HepG2 (cell line): ENCODE data around the gene HOXA13. TPM values are rescaled to one million over a fixed set of nuclear protein-coding genes. Genes with fewer than 3 reads are reported as not detected.
A peak's percentile ranks its signal among the peaks of the same experiment; 100 is the strongest.

Experiments used
- ATAC-seq: fragments of 200-7000 bp; cut with Tn5 transposase; 3 replicates; pipeline ENCODE4 v1.9.1; 2020; ENCODE audit warnings: mild to moderate bottlenecking, moderate library complexity
- BruUV-seq: library from RNA; stranded (reverse); fragments of 400-500 nt; replicated peaks from 2 replicates; lab custom pipeline; 2021; lab: Mats Ljungman, UMichigan
- CTCF ChIA-PET: fragments of 300-600 bp; formaldehyde crosslinking; extraction: SDS; loops from one replicate; lab custom pipeline; 2021; ENCODE audit warnings: low total read pairs, inconsistent platforms, low intra/inter-chr PET ratio; lab: Yijun Ruan, JAX
- POLR2A ChIA-PET: fragments of 350-600 bp; sonication (Branson Sonifier 250); formaldehyde crosslinking; loops from one replicate; lab custom pipeline; 2020; ENCODE audit warnings: antibody characterized with exemption, inconsistent platforms; lab: Yijun Ruan, JAX
- DNase-seq: peaks from one replicate; pipeline ENCODE4 v3.0.0-alpha.2; 2015; ENCODE audit warnings: low spot score
- FAIRE-seq: peaks from 3 replicates; lab custom pipeline; 2011; peaks lifted over from hg19 to GRCh38; lab: Jason Lieb, UNC
- H2AFZ ChIP-seq: one replicate; pipeline ENCODE4 v1.6.1; 2011; ENCODE audit warnings: low read length, inconsistent platforms
- H3K27ac ChIP-seq: fragments of 300-600 bp; 3 replicates; pipeline ENCODE4 v1.8.0; 2011; ENCODE audit warnings: mixed run types, mild to moderate bottlenecking, mixed read lengths, low read length, inconsistent platforms; ENCODE audit not compliant: insufficient read depth; ENCODE audit errors: extremely low read length
- H3K27me3 ChIP-seq, 2 experiments: fragments of 200-600 bp in 1 of 2; 2 replicates in 1 of 2; 3 replicates in 1 of 2; pipeline versions ENCODE4 v1.6.0 to v1.8.0; 2011; ENCODE audit warnings: low read length in 2 of 2, mild to moderate bottlenecking in 2 of 2, moderate library complexity in 2 of 2, inconsistent platforms in 1 of 2; ENCODE audit not compliant: insufficient read depth in 2 of 2, control insufficient read depth in 1 of 2
- H3K36me3 ChIP-seq, 2 experiments: fragments of 200-600 bp in 1 of 2; replicated peaks in 1 of 2; 2 replicates in 1 of 2; 3 replicates in 1 of 2; pipeline versions ENCODE4 v1.5.1 to v1.8.0; 2011; ENCODE audit warnings: low read length in 2 of 2, inconsistent platforms in 1 of 2; ENCODE audit not compliant: insufficient read depth in 2 of 2, control insufficient read depth in 1 of 2
- H3K4me1 ChIP-seq: 2 replicates; pipeline ENCODE4 v1.5.1; 2012; ENCODE audit warnings: low read length, inconsistent platforms; ENCODE audit not compliant: insufficient read depth
- H3K4me2 ChIP-seq: 2 replicates; pipeline ENCODE4 v1.6.0; 2011; ENCODE audit warnings: low read depth, low read length, inconsistent platforms
- H3K4me3 ChIP-seq, 3 experiments: fragments of 200-600 bp in 1 of 3; sonication (generic), shearing (Covaris generic) in 1 of 3; replicated peaks in 1 of 3; 2 replicates each; pipeline ENCODE4 v1.5.1; 2011 to 2016; ENCODE audit warnings: low read length in 3 of 3, inconsistent platforms in 2 of 3, low read depth in 2 of 3, mild to moderate bottlenecking in 2 of 3, control low read depth in 1 of 3, mixed read lengths in 1 of 3; ENCODE audit not compliant: insufficient read depth in 1 of 3
- H3K79me2 ChIP-seq: one replicate; pipeline ENCODE4 v1.6.1; 2011; ENCODE audit warnings: low read length, inconsistent platforms; ENCODE audit not compliant: insufficient read depth
- H3K9ac ChIP-seq: 2 replicates; pipeline ENCODE4 v1.6.0; 2011; ENCODE audit warnings: mild to moderate bottlenecking, low read depth, low read length, inconsistent platforms; ENCODE audit not compliant: insufficient read depth
- H3K9me3 ChIP-seq: 2 replicates; pipeline ENCODE4 v1.5.1; 2012; ENCODE audit warnings: mild to moderate bottlenecking, low read length
- H4K20me1 ChIP-seq: 2 replicates; pipeline ENCODE4 v1.6.0; 2011; ENCODE audit warnings: inconsistent platforms, mild to moderate bottlenecking, low read length, moderate library complexity; ENCODE audit not compliant: insufficient read depth
- ARID5B ChIP-seq: IDR thresholded peaks from 2 replicates; pipeline ENCODE4 v1.4.0; 2020; ENCODE audit warnings: mild to moderate bottlenecking, missing genetic modification reagents
- CBX2 ChIP-seq, 2 experiments: fragments of 200-600 bp in 1 of 2; sonication (generic); formaldehyde crosslinking in 1 of 2; IDR thresholded peaks; 2 replicates each; pipeline versions ENCODE4 v1.7.0 to v1.8.1; 2018 to 2022; ENCODE audit warnings: low read depth in 2 of 2, low read length in 1 of 2, mild to moderate bottlenecking in 1 of 2, missing genetic modification reagents in 1 of 2
- KAT2B ChIP-seq: fragments of 150-350 bp; IDR thresholded peaks from 2 replicates; pipeline ENCODE4 v1.6.1; 2014; ENCODE audit warnings: low read depth, low read length, borderline replicate concordance
- RFX3 ChIP-seq: IDR thresholded peaks from 2 replicates; pipeline ENCODE4 v1.6.1; 2016; ENCODE audit warnings: missing biosample characterization, missing genetic modification reagents
- RNF2 ChIP-seq: fragments of 450-650 bp; conservative IDR thresholded peaks from 2 replicates; pipeline ENCODE4 v1.6.1; 2016; ENCODE audit warnings: low read depth
- YEATS4 ChIP-seq: sonication (generic); formaldehyde crosslinking; IDR thresholded peaks from 2 replicates; pipeline ENCODE4 v1.4.0; 2020; ENCODE audit warnings: missing genetic modification reagents, borderline replicate concordance
- ZNF569 ChIP-seq: sonication (generic); formaldehyde crosslinking; IDR thresholded peaks from 2 replicates; pipeline ENCODE4 v1.5.0; 2020; ENCODE audit warnings: mild to moderate bottlenecking, missing genetic modification reagents, moderate library complexity, borderline replicate concordance
- ZNF609 ChIP-seq: sonication (generic); formaldehyde crosslinking; IDR thresholded peaks from 2 replicates; pipeline ENCODE4 v1.4.0; 2020; ENCODE audit warnings: mild to moderate bottlenecking, missing genetic modification reagents, borderline replicate concordance
- ZNF891 ChIP-seq: sonication (generic); formaldehyde crosslinking; IDR thresholded peaks from 2 replicates; pipeline ENCODE4 v1.5.0; 2020; ENCODE audit warnings: mild to moderate bottlenecking, missing genetic modification reagents
- ZSCAN5A ChIP-seq: sonication (generic); formaldehyde crosslinking; IDR thresholded peaks from 2 replicates; pipeline ENCODE4 v1.8.0; 2022; ENCODE audit warnings: mild to moderate bottlenecking, missing genetic modification reagents, borderline replicate concordance
- WGBS: methylation state at CpG from one replicate; pipeline ENCODE4 v1.1.6; 2017; ENCODE audit warnings: low lambda C conversion rate; 5-methylcytosine and 5-hydroxymethylcytosine counted together
- in situ Hi-C: cut with HindIII; loops from 2 replicates; pipeline ENCODE4 v1.10.0; 2017; ENCODE audit warnings: low pct_unique_long_range_greater_than_20kb; ENCODE audit not compliant: extremely low pct_ligation_motif_present
- intact Hi-C: fragments of 100-400 bp; cut with micrococcal nuclease; formaldehyde crosslinking; loops from one replicate; pipeline ENCODE4 v1.10.0; 2022; ENCODE audit not compliant: unreplicated experiment
- polyA plus RNA-seq, 8 experiments: library from polyadenylated mRNA; depleted of rRNA in 3 of 8; stranded (reverse) in 7 of 8; unstranded in 1 of 8; fragments of >200 nt; fragmentation: Illumina TruSeq in 4 of 8; extraction: Trizol in 4 of 8; gene quantifications; 2 replicates each; pipeline versions ENCODE4 v1.2.1 to v1.2.3, GENCODE V29; 2011 to 2016; ENCODE audit warnings: low read depth in 4 of 8, missing spikeins in 1 of 8, mixed read lengths in 1 of 8; ENCODE audit not compliant: insufficient read depth in 1 of 8
- total RNA-seq, 5 experiments: library from RNA; depleted of rRNA; stranded (reverse); fragments of >200 nt; fragmentation: Illumina TruSeq; extraction: Trizol; gene quantifications; 2 replicates each; pipeline ENCODE4 v1.2.3, GENCODE V29; 2016; ENCODE audit warnings: low read depth in 1 of 5

The HOXA13 gene
- total and polyA plus RNA-seq, 2 of the 13 experiments (the other 11 are each of a cell fraction or from before 2014, with no cell fraction given), result 0.01 to 0.04 TPM

GRCh38 chr7:27202018-27202861 lies 2.3 kb upstream of the HOXA13 start:
- H3K27ac ChIP-seq, result no peak overlapping the region
- WGBS, result 53% methylated on average over 26 of the region's 30 CpGs
- TF ChIP-seq CBX2 (IDR thresholded peaks at IDR 0.05; ENCODE audit: low read depth, low read length) (0 out of 2 replicates have a peak, but pooled peaks have one; percentile 63), CBX2 (CRISPR knock-in tag; IDR thresholded peaks at IDR 0.05; ENCODE audit: low read depth) (no peak), YEATS4 (CRISPR knock-in tag) (no peak), ZNF609 (CRISPR knock-in tag) (no peak), ARID5B (CRISPR knock-in tag) (no peak), ZSCAN5A (CRISPR knock-in tag) (no peak), RFX3 (CRISPR knock-in tag) (no peak), ZNF569 (CRISPR knock-in tag) (no peak), RNF2 (peak; percentile 81), KAT2B (no peak), ZNF891 (no peak)

More at GRCh38 chr7:27202018-27202861, 2.3 kb upstream of the HOXA13 start:
- Histone ChIP-seq H3K27me3 (peaks cover 17 to 83% of the 10 kb centered on the region in 2 experiments), H3K9me3 (no peaks in the 10 kb centered on the region), H3K36me3 (no peaks in the 10 kb centered on the region), H3K79me2 (no peaks in the 10 kb centered on the region), H3K4me2 (peak overlapping the region; percentile 80; the same call in 1 of the 2 replicates), H2AFZ (no peak overlapping the region), H3K4me3 (no peak overlapping the region), H3K4me1 (peaks cover 30% of the 10 kb centered on the region), H4K20me1 (peaks cover 3% of the 10 kb centered on the region; the same call in 1 of the 2 replicates), H3K9ac (no peak overlapping the region)
- intact Hi-C loops, result no loop called here
- in situ Hi-C loops, result loop anchor here (5.0 to 10.0 kb wide), 3 partner anchors 373 to 820 kb away; no protein-coding TSS in a partner anchor
- BruUV-seq, result no TSS peak
- no peak for ATAC-seq
- ChIA-PET CTCF (no interaction called here), POLR2A (no interaction called here)
- FAIRE-seq, result no peak
- DNase-seq, result no peak
